HG03097 (cell line): ENCODE measurements around the gene GALNT6.

ENCODE experiments used
- ATAC-seq: cut with Tn5 transposase; IDR thresholded peaks from one replicate; pipeline ENCODE4 v1.9.1; 2021; ENCODE audit not compliant: unreplicated experiment, low FRiP score

The GALNT6 gene, protein sequence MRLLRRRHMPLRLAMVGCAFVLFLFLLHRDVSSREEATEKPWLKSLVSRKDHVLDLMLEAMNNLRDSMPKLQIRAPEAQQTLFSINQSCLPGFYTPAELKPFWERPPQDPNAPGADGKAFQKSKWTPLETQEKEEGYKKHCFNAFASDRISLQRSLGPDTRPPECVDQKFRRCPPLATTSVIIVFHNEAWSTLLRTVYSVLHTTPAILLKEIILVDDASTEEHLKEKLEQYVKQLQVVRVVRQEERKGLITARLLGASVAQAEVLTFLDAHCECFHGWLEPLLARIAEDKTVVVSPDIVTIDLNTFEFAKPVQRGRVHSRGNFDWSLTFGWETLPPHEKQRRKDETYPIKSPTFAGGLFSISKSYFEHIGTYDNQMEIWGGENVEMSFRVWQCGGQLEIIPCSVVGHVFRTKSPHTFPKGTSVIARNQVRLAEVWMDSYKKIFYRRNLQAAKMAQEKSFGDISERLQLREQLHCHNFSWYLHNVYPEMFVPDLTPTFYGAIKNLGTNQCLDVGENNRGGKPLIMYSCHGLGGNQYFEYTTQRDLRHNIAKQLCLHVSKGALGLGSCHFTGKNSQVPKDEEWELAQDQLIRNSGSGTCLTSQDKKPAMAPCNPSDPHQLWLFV

DNA sequence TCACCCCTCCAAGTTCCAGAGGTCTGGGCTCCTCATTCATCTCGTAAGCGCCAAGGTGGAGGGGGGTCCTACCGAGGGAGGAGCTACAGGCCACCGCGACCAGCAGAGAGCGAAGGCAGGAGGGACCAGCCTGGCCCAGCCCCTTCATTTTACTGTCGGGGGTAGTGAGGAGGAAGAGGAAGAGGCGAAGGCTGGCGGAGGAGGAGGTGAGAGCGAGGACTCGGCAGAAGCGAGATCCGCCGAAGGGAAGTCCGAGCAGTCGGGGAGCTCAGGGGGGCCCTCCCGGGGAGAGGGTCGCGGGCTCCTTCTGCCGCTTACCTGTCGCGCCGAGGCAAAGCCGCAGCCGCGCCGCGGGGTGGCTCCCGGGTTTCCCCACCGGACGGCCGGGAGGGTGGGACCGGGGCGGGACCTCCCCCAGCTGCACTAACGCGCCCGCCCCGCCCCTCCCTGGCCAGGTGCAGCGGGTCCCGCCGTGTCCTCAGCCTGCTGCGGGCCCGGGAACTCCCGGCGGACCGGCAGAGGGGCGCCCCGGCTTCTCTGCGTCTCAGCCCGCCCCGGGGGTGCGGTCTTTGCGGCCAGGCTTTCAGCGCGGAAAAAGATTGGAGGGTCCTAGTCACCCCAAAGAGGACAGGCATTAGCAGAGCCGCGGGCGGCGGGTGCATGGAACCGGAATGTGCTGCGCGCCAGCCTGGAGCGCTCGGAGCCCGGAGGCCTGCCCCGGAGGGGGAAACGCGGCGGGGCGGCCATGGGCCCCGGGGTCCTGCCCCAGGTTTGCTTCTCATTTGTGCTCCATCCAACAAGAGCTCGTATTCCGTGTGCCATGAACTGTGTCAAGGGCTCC, at the start of gene GALNT6:
GALNT6 (minus strand) TSS at position 124 of the 841 bp plus-strand sequence. CDS start 11,625 bp downstream, outside the sequence.
- peak; percentile 28 for ATAC-seq

DNA sequence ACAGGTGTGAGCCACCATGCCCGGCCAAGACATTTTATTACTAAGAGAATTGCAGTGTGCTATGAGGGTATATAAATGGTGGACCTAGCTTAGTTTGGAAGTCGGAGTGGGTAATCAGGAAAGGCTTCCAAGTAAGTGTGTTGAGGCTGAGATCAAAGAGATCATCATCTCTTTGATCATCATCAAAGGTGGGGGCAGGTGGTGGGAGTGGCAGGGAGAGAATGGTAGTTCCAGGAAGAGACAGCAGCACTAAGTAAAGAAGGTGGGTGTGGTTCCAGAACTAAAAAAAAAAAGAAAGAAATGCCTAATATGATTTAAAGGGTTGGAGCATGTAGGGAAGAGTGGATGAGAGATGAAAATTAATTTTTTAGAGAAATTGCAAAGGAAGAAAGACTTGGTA, 48.1 kb upstream of the GALNT6 start:
- ATAC-seq = no peak

DNA sequence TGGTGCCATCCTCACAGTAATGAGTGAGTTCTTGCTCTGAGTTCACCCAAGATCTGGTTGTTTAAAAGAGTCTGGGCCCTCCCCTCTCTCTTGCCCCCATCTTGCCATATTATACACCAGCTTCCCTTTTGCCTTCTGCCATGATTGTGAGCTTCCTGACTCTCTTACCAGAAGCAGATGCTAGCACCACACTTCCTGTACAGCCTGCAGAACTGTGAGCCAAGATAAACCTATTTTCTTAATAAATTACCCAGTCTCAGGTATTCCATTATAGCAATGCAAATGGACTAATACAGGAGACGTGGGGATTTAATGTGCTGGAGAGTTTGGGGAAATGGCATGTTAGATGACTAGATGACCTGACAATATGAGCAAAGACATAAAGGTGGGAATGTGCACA, 46.2 kb upstream of the GALNT6 start:
- ATAC-seq = no peak

GRCh38 chr12:51434305-51434704, 43.1 kb upstream of the GALNT6 start:
- no peak for ATAC-seq

- no peak for ATAC-seq
Observed at GRCh38 chr12:51432921-51433320, 41.7 kb upstream of the GALNT6 start.

DNA sequence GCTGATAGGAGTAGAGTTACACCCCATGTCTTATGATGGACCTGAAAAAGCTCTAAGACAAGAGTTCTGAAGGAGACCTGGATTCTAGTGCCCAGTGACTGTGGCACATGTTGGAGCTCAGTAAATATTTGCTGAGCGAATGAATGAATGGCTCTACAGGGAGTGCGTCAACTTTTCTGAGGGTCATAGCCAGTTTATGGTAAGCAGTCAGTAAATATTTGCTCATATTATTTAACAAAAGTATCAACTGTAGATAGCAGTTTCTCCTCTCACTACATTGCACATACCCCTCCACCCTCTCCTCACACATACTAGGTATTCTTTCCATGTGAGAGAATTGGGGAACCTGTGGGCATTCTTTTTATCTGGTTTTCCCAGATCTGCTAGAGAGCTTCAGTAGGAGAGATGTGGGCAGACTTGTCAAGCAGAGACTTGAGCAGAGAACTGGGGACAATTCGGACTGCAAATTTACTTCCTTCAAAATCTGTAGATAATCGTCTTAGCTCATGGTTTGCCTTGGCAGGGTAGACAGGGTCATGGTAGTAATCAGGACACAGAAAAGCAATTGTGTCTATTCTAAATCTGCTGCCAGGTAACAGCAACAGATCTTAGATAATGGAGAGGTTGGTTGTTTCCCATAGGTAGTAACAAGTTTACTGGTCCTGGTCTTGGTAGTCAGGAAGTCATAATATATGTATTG, 39.1 kb upstream of the GALNT6 start:
- ATAC-seq = no peak

DNA sequence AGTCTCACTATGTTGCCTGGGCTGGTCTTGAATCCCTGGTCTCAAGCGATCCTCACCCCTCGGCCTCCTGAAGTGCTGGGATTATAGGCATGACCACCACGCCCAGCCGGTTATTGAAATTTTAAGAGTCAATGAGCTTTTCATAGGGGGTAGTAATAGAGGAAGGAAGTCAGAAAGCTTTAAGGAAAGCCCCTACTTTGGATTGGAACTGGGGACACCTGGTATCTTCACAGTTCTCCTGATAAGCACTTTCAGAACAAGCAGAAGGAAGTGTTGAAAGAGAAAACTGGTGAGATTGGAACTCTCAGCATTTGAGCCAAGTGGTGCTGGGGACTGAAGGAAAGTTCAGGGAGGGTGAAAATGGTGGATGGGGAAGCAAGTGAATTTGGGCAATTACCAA, 38.5 kb upstream of the GALNT6 start:
- no peak for ATAC-seq

DNA sequence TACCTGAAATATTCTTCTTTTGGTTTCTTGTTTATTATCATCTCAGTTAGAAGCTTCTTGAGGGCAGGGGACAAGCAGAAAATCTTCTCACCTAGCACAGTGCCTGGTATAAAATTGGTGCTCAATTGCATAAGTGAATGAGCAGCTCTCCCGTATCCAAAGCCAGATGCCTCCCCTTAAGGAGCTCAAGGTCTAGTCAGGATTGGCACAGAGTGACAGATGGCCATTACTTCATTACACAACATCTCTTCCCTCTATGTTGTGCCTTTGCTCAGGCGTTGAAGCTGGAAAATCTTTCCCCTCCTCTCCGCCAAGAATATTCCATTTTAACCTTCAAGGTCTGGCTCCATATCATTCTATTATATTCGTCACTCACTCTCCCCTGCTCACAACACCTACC, 37.0 kb upstream of the GALNT6 start:
- ATAC-seq = no peak

GRCh38 chr12:51424662-51425539, 33.7 kb upstream of the GALNT6 start, which contains the start of gene SLC4A8:
TSS of gene SLC4A8 (plus strand) at chr12:51424831. CDS start at chr12:51424988, 157 bp downstream.
- peak; percentile 66 for ATAC-seq

GRCh38 chr12:51424094-51424661, 33.0 kb upstream of the GALNT6 start:
- ATAC-seq = no peak

DNA sequence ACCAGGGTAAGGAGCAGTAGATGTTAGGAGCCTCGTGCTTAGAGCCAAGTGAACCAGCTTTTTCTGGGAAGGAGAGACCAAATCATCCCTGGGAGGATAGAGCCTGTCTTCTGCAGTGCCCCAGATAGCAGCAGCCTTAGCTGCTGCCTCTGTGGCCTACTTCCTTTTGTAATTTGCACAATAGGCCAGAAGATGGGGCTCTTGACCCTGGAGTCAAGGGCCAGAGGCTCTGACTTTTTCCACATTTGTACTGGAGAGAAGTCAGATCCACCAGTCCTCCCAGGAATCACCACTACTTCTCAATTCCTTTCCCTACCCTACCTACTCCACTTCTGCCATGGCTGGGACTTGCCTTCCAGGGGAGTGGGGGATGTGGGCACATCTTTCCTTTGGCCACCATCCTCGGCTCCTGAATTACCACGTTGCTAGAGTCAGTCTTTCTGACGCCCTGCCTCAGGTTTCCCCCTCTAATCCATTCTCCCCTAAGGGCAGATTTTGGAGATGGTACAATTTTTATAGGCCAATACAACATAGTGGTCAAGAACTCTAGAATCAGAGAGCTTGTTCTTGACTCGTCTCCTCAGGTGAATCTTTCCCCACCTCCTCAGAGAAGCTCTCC, 30.2 kb upstream of the GALNT6 start:
- no peak for ATAC-seq

DNA sequence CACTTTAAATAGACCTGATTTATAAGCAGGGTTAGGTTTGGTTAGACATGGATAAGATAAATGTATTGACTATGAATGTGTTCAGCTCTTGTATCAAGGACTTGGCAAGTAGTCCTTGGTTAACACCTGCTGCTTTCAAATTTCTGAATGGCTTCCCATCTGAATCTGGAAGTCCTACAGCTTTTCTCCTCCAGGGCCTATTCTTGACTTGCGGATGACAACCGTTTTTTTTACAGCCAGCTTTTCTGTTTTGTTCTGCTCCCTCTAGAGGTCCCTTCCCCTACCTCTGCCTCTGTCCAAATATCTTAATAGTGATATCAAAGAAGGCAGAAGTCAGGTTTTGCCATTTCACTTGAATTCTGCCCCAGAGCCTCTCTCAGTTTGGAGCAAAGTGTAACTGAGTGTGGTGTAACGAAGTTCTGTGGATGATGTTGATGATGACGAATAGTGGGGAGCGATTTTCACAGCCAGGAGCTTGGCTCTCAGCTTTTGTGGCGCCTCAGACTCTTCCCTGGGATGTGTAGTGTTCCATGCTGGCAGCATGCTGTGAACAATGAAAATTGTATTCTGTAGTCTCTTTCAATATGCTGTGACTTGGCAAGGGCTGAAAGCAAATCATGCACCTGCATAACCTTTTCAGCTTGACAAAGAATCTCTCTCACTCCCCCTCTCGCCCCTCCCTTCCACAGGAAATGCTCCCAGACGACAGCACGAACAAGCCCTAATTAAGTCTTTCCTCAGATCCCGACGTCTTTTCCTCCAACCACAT, 28.4 kb upstream of the GALNT6 start:
- no peak for ATAC-seq

- ATAC-seq = no peak
Observed at GRCh38 chr12:51417826-51418225, 26.6 kb upstream of the GALNT6 start.

DNA sequence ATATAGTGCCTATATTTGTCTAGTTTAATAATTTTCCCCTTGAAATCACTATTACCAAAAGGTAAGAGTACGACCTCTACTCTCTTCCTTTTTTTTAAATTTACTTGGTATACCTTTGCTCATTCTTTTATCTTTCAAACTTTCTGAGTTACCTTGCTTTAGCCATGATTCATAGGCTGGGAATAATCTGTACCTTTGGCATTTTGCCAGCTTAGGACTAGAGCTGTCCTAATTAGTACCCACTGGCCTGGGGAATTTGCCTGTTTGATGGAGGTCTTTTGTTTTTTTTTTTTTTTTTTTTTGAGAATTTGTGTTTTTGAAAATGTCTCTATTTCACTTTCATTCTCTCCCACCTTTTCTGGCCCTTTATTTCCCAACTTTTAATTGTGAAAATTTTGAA, 24.7 kb upstream of the GALNT6 start:
- no peak for ATAC-seq

DNA sequence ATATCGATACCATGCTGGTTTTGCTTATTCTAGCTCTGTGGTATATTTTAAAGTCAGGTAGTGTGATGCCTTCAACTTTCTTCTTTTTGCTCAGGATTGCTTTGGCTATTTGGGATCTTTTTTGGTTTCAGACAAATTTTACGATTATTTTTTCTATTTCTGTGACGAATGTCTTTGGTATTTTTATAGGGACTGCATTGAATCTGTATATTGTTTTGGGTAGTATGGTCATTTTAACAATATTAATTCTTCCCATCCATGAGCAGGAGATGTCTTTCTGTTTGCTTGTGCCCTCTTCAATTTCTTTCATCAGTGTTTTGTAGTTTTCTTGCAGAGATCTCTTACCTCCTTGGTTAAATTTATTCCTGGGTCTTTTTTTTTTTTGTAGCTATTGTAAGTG, 22.6 kb upstream of the GALNT6 start:
- no peak for ATAC-seq

DNA sequence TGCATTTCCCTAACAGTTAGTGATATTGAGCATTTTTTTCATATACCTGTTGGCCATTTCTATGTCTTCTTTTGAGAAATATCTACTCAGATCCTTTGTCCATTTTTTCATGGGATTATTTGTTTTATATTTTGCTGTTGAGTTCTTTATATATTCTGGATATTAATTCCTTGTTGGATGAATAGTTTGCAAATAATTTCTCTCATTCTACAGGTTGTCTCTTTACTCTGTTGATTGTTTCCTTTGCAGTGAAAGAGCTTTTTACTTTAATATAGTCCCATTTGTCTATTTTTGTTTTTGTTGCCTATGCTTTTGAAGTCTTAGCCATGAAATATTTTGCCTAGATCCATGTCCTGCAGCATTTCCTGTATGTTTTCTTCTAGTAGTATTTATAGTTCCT, 21.9 kb upstream of the GALNT6 start:
- ATAC-seq = no peak

DNA sequence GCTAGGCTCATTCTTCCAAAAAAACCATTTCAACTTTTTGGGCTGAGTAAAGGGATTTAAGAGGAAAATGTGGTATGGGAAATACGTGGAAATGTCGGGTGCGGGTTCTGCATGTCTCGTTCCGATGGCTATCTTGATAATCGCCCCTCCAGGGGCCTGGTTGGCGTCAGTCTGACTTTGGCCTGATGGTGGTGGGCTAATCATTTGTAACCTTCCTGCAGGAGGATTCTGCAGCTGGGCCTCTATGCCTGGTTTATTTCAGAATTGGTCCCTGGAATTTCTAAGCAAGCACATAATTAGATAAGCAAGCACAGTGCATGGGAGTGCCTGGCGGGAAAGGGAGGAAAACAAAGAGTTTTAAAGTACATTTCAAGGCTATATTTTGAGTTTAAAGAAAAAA, 18.6 kb upstream of the GALNT6 start:
- no peak for ATAC-seq

GRCh38 chr12:51407604-51408003, 16.4 kb upstream of the GALNT6 start:
- no peak for ATAC-seq
